ENCODE data around the gene MRPL4.

GRCh38 chr19:10269333-10270179 lies 17.5 kb downstream of the MRPL4 start:
- TF ChIP-seq POLR2AphosphoS5 (IDR thresholded peaks at IDR 0.05), result peak in 1 of 3 donors; percentile 3
- TF ChIP-seq POLR2A (IDR thresholded peaks at IDR 0.05), result no peak
